GM11168 (cell line): ENCODE results near the gene LLGL2.

Experiments
- in situ Hi-C: fragments of 300-500 bp; cut with MboI; formaldehyde crosslinking; loops from one replicate; pipeline ENCODE4 v1.12.0; 2022; ENCODE audit warnings: low sequenced_read_pairs; ENCODE audit not compliant: unreplicated experiment

Gene LLGL2

DNA sequence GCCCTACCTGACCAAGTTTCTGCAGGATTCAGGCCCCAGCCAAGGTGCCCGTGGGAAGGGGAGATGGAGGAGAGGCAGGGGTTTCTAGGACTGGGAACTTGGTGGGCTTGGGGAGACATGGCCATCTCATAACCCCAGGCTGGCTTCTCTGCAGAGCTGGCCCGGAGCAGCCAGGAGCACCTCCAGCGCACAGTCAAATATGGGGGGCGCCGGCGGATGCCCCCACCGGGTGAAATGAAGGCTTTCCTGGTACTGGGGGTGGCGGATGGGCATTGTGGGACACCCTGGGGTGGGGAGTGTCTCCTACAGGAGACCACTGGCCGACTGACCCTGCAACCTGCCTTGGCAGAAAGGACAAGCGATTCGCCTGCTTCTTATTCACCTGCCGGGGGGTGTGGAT is 98.5 kb downstream of the LLGL2 start:
- in situ Hi-C loops = no loop called here
